HG03103 (cell line): ENCODE results near the gene MEX3A.
A peak's percentile ranks its signal among the peaks of the same experiment; 100 is the strongest.

ENCODE experiments used
- ATAC-seq: cut with Tn5 transposase; IDR thresholded peaks from one replicate; pipeline ENCODE4 v1.9.1; 2021; ENCODE audit warnings: low read depth; ENCODE audit not compliant: unreplicated experiment

Gene MEX3A

DNA sequence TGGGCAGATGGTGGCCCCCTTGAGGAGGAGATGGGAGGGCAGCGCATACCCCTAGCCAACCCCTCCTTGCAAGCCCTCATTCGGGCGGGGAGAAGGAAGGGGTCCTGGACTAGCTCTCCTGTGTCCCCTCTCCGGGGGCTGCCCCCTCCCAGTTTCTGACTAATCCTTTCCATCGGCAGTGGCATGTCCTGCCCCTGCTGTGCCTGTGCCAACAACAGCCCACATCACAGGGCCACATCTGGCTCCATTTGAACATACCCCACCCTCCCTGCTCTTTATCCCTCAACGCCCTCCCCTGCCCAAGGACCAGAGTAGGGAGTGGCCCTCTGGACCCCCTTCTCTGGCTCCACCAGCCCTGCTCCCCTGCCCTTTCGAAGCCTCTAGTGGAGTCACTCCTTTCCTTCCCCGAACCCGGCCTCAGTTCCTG lies 21.3 kb upstream of the MEX3A start:
- ATAC-seq, result no peak

- no peak for ATAC-seq
These were observed 20.6 kb upstream of the MEX3A start for GRCh38 chr1:156102633-156103511.

DNA sequence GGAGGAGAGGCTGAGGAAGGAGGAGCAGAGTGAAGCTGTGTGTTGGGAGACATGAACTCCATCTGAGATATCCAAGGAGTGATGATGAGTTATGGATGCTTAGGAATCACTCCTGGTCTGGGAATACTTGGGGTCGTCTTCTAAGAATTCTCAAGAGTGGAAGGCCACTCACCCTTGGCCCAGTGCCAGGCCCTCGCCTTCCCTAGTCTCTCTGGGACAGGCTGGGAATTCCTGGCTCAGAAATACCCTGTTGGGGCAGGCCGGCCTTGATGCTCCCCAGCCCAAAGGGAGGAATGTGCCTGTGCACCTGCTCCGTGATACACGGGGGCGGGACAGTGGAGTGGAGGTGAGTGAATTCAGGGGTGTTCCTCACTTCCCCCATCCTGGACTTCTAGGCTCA lies 19.6 kb upstream of the MEX3A start:
- ATAC-seq, result no peak

DNA sequence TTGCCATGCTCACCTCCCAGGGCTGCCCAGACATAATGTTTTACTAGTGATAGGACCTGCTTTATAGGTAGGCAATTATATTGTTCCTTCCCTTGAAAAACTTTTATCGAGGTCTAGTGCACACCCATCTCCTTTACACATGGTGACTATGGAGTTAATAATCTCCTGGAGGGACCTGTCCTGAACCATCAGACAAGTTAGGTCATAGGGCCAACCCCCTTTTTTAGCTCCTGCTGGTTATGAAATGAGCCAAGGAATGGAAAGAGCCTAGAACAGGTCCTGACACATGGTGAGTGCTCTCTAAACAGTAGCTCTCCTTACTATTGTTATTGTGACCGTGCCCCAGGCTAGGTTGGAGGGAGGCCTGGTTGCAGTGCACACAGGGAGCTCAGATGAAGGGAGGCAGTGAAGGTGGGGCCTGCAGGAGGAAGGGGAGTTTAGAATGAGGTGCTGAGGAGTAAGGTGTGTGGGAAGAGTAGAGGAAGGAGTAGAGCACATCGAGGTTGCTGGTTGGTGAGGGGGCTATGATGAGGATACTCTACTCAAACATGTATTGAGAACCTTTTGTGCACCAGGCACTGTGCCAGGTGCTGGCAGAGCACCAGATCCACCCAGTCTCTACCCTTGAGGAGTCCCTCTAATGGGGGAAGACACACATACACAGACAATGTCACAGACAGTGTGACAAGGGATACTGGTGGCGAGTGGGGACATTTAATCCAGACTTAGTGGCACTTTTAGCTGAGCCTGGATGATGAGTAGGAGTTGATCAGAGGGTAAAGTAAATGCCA lies 18.1 kb upstream of the MEX3A start:
- ATAC-seq, result no peak

- ATAC-seq, result no peak
These were observed 17.0 kb upstream of the MEX3A start for GRCh38 chr1:156099282-156099681.

DNA sequence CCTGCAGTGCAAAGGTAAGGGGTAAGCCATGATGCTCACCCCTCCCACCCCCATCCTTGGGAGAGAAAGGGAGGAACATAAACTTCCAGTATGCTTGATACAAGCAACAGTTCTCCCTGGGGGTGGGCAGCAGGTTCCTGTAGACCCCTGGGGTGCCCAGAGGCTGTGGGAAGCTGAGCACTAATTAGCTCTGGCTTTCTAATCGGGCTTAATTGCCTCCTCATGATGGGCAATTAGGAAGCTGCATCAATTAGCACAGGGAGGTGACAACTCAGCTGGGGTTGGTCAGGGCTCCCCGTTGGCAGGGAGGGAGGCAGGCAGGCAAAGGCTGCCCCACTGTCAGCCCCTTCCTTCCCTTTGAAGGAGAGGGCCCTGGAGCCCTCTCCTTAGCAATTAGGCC lies 16.5 kb upstream of the MEX3A start:
- ATAC-seq, result no peak

DNA sequence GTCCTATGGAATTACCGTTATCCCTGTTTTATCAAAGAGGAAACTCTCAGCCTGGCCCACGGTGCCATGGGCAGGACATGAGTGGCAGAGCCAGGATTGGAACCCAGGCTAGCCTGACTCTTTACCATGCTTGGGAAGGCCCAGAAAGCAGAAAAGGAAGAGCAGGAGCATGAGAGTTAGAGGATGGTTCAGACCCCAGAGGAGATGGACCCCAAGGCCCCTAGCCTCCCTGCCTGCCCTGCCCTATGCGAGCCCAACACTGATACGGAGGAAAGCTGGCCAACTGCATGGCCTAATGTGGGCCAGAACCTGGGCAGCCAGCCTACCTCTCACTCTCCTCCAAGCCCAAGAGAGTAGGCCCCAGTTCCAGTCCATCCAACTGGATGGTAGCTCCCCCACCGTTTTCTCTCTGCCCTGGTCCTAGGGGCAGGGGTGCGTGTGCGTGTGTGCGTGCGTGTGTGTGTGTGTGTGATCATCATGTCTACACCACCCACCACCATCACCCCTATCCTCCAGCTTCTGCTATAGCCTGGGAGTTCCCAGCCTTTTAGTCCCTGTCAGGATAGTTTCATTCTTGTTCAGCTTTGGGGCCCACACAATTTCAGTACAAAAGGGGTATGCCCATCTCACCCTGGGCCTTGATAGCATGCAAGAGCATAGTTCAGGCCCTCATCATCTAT lies 15.4 kb upstream of the MEX3A start:
- ATAC-seq, result no peak

GRCh38 chr1:156096640-156097391 lies 14.6 kb upstream of the MEX3A start:
- ATAC-seq, result peak; percentile 65

DNA sequence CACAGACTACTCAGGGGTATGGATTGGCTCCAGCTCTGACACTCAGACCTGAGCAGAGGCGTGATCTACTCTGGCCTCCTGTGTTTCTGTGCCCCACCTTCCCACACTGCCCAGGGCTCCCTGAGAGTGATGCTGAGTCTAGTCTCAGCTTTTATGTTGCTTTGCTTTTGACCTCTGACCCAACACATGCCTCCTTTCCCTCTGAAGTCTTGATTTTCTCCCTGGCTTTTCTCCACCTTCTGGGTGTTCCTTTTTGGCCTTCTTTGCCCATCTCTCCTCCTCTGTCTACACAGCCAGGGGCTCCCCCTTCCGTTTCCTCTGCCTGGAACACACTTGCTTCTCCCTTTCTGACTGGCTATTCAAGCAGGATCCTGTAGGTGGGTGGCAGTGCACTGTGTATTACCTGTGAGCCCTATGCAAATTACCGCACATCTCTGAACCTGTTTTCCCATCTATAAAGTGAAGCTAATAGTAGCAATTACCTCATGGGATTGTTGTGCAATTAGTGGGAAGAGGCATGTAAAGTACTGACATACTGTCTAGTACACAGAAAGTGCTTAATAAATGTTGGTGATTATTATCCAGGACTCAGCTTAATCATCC lies 13.7 kb upstream of the MEX3A start:
- no peak for ATAC-seq

DNA sequence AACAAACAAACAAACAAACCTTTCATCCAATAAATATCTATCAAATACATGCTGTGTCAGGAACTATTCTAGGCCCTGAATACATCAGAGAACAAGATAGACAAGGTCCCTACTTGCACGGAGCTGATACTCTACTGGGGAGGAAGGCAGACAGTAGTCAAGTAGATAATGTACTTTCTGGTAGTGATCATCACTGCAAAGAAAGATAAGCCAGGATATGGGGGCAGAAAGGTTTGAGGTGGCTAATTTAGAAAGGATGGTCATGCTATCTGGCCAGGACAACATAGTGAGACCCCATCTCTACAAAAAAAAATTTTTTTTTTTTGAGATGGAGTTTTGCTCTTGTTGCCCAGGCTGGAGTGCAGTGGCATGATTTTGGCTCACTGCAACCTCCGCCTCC lies 9.3 kb upstream of the MEX3A start:
- no peak for ATAC-seq

GRCh38 chr1:156090840-156091188 lies 8.5 kb upstream of the MEX3A start:
- no peak for ATAC-seq

DNA sequence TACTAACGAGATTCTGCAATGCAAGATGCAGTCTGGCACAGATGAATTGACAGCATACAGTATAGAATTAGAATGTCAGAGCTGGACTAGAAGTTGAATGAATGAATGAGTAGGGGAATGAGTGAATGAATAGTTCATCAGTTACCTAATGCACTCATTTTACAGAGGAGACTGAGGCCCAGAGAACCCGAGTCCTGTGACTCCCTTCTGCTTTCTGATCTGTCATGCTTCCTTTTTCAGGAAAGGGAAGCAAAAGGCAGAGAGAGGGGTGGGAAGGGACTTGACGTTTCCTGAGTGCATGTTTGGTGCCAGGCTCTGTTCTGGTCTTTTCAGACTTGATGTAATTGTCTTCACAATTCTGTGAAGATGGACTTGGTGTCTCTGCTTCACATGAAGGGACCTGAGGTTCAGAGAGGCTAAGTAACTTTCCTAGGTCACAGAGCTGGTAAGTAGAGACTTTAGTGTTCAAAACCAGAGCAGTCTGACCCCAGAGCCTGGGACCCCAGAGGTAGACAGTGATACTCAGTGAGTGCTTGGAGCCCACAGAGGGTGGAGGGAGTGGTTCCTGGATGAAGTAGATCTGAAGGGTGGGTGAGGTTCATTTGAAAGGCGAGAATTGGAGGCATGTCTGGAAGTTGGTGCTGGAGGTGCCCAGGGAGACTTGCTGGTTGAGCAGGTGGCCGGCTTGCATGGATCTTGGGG lies 8.0 kb upstream of the MEX3A start:
- ATAC-seq, result no peak

DNA sequence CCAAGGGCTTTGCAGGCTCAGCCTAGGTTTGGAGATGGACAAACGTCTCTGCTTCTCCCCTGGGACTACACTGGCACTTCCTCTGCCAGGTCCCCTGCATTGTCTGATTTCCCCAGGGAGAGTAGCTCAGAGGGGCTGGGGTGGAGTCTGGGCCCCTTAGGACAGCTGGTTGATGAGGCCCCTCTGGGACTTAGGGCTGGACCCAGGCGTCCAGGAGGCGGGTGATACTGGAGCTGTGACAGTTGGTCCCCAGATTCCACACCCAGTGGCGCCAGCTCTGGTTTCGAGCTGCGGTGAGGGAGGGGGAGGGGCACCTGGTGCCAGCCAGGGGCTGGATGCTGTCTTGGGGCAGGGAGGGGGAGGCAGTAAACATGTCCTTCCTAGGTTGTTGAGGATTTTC lies 7.4 kb upstream of the MEX3A start:
- ATAC-seq, result no peak

- no peak for ATAC-seq
These were observed 4.0 kb upstream of the MEX3A start for GRCh38 chr1:156086256-156086662.

- ATAC-seq, result no peak
These were observed 1.8 kb upstream of the MEX3A start for GRCh38 chr1:156083800-156084790.

DNA sequence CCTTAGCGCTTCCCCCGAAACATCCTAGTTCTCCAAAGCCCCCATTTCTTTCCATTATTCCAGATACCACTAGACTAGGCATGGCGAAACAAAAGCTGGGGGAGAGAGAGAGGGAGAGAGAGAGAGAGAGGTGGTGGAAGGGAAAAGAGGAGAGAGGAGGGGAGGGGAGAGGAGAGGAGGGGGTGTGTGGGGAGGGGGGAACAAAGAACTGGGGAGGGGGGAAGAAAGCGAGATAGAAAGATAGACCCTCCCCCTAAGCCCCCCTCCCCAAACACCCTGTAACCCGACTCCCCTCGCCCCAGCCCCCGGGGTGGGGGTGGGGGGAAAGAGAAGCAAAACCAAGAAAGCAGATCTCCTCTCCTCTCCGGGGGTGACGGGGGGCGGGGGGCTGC lies 352 bp downstream of the MEX3A start:
- ATAC-seq, result no peak

DNA sequence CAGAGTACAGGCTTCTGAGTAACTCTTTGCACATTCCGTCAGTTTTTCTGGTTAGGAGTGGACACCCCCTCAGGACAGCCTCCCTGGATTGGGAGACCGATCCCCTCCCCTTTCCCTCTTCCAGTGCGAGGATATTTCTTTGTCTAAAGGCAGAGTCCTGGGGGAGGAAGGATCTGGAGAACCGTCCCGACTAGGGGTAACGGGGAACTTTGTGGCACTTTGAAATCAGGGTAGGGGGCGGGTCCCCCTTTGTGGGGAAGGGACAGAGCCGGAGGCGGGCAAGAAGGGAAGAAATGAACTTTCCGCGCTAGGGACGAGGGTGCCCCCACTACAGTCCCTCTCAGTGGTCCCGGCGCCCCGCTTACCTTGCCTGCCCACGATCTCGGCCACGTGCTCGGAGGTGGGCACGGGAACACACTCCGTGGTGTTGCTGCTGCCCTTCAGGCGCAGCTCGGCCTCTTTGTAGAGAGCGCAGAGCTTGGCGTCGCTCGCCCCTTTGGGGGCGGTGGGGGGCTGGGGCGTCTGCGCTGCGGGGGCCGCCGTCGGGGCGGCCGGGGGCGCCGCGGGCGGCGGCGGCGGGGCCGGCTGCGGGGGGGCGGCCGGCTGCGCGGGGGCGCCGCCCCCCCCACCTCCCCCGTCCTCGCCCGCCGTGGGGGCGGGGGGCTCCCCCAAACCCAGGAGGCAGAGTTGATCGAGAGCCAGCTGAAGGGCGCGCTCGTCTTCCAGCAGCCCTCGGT lies 917 bp downstream of the MEX3A start:
- no peak for ATAC-seq

DNA sequence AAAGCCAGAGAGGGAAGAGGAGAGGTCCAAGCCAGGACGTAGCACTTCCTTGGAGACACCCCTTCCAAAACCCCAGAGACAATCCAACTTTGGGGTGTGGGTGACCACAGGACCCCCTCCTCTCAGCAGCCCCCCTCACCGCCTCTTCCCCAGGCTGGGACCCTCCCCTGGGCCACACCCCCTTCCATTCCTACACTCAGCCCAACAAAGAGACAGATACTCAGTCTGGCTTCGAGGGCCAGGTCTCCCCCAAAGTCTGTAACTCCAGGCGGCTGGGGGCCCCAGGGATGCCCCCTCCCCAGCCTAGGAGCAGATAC lies 1.4 kb downstream of the MEX3A start:
- no peak for ATAC-seq
